Prostate gland (tissue), 2 donors: ENCODE results near the gene VEGFB. TPM values are rescaled to one million over a fixed set of nuclear protein-coding genes. Genes with fewer than 3 reads are reported as not detected.

Source experiments
- DNase-seq: peaks from one replicate; pipeline ENCODE4 v3.0.0-alpha.2; 2019; ENCODE audit warnings: low spot score
- H3K27ac ChIP-seq, 2 donors: fragments of 200-600 bp; sonication (generic); 2 replicates each; pipeline ENCODE4 v1.5.1; 2017 to 2019
- H3K27me3 ChIP-seq: fragments of 200-600 bp; sonication (generic); replicated peaks from 2 replicates; pipeline ENCODE4 v1.5.1; 2019; ENCODE audit not compliant: insufficient read depth
- H3K36me3 ChIP-seq, 2 donors: fragments of 200-600 bp; sonication (generic); 1 replicate in 1 of 2; 2 replicates in 1 of 2; pipeline versions ENCODE4 v1.5.1 to v1.8.1; 2017 to 2019
- H3K4me1 ChIP-seq: fragments of 200-600 bp; sonication (generic); replicated peaks from 2 replicates; pipeline ENCODE4 v1.5.1; 2019
- H3K4me3 ChIP-seq, 2 donors: fragments of 200-600 bp; sonication (generic); 2 replicates each; pipeline ENCODE4 v1.5.1; 2017 to 2019
- H3K9me3 ChIP-seq: fragments of 200-600 bp; sonication (generic); 2 replicates; pipeline ENCODE4 v1.5.1; 2017
- CTCF ChIP-seq, 4 experiments: fragments of 200-600 bp in 2 of 4; fragments of 450-650 bp in 2 of 4; sonication (generic) in 2 of 4; IDR thresholded peaks; 1 replicate in 3 of 4; 2 replicates in 1 of 4; pipeline ENCODE4 v1.5.1; 2016 to 2019; ENCODE audit warnings: antibody characterized with exemption in 4 of 4, mild to moderate bottlenecking in 2 of 4, moderate library complexity in 2 of 4
- POLR2A ChIP-seq: fragments of 450-650 bp; IDR thresholded peaks from one replicate; pipeline ENCODE4 v1.6.1; 2016; ENCODE audit warnings: antibody characterized with exemption, mild to moderate bottlenecking
- POLR2AphosphoS5 ChIP-seq: sonication (generic); formaldehyde crosslinking; IDR thresholded peaks from one replicate; pipeline ENCODE4 v1.6.1; 2017; ENCODE audit warnings: antibody characterized with exemption
- WGBS: methylation state at CpG from one replicate; pipeline ENCODE4 v1.1.5; 2018; 5-methylcytosine and 5-hydroxymethylcytosine counted together
- intact Hi-C: fragments of 100-400 bp; cut with DNase I; formaldehyde crosslinking; loops from one replicate; pipeline ENCODE4 v1.14.2; 2022
- total RNA-seq, 2 donors: library from RNA; depleted of rRNA; stranded (reverse); fragments of >200 nt; gene quantifications; one replicate each; pipeline ENCODE4 v1.1.0, GENCODE V29; 2016

The VEGFB gene
- total RNA-seq, 2 donors from 2014 or later = 50.9 to 91.2 TPM

- H3K4me3 ChIP-seq = peak overlapping the region; percentile 10 to 19
- peaks cover 5 to 8% of the 10 kb centered on the region in 2 donors for H3K36me3 ChIP-seq
- no peaks in the 10 kb centered on the region for H3K4me1 ChIP-seq
- WGBS = 75% methylated on average over 28 of the region's 30 CpGs
- TF ChIP-seq POLR2AphosphoS5 (no peak), CTCF (IDR thresholded peaks at IDR 0.05) (no peak), POLR2A (no peak)
- H3K27me3 ChIP-seq = no peaks in the 10 kb centered on the region
- peak overlapping the region; percentile 43 to 61 for H3K27ac ChIP-seq
- no peak for DNase-seq
- intact Hi-C loops = loop anchor here (5.0 kb wide), 1 partner anchor 95 kb away; the partner anchor contains the start of gene CATSPERZ
- no peaks in the 10 kb centered on the region for H3K9me3 ChIP-seq
Measured at GRCh38 chr11:64207256-64208085, 26.9 kb upstream of the VEGFB start.

GRCh38 chr11:64208086-64208795 is 26.1 kb upstream of the VEGFB start:
- Histone ChIP-seq H3K4me1 (no peaks in the 10 kb centered on the region), H3K27ac (peak overlapping the region; percentile 43 to 61), H3K36me3 (peaks cover 5% of the 10 kb centered on the region in 2 donors), H3K4me3 (no peak overlapping the region), H3K27me3 (no peaks in the 10 kb centered on the region), H3K9me3 (no peaks in the 10 kb centered on the region)
- no peak for DNase-seq
- intact Hi-C loops = loop anchor here (5.0 kb wide), 1 partner anchor 94 kb away; the partner anchor contains the start of gene CATSPERZ
- 87% methylated on average over 23 of the region's 23 CpGs for WGBS
- TF ChIP-seq POLR2AphosphoS5 (no peak), POLR2A (no peak), CTCF (IDR thresholded peaks at IDR 0.05) (no peak)

- TF ChIP-seq POLR2AphosphoS5 (no peak), POLR2A (no peak), CTCF (IDR thresholded peaks at IDR 0.05) (no peak)
- no peaks in the 10 kb centered on the region for H3K4me1 ChIP-seq
- no peak overlapping the region for H3K4me3 ChIP-seq
- no peaks in the 10 kb centered on the region for H3K9me3 ChIP-seq
- no peaks in the 10 kb centered on the region for H3K27me3 ChIP-seq
- H3K36me3 ChIP-seq = peaks cover 0 to 5% of the 10 kb centered on the region in 2 donors
- intact Hi-C loops = loop anchor here (5.0 kb wide), 1 partner anchor 93 kb away; the partner anchor contains the start of gene CATSPERZ
- 81% methylated on average over 18 of the region's 18 CpGs for WGBS
- H3K27ac ChIP-seq = peak overlapping the region in 1 of 2 donors; percentile 43
- no peak for DNase-seq
Measured at GRCh38 chr11:64208796-64209562, 25.4 kb upstream of the VEGFB start.

- DNase-seq = no peak
Measured at GRCh38 chr11:64209563-64209843, 24.9 kb upstream of the VEGFB start.

More at GRCh38 chr11:64209563-64209843, 24.9 kb upstream of the VEGFB start:
- intact Hi-C loops = loop anchor here (5.0 kb wide), 1 partner anchor 93 kb away; the partner anchor contains the start of gene CATSPERZ
- Histone ChIP-seq H3K9me3 (no peaks in the 10 kb centered on the region), H3K4me3 (no peak overlapping the region), H3K4me1 (no peaks in the 10 kb centered on the region), H3K36me3 (peaks cover 0 to 5% of the 10 kb centered on the region in 2 donors), H3K27ac (no peak overlapping the region), H3K27me3 (no peaks in the 10 kb centered on the region)
- WGBS = 86% methylated on average over 8 of the region's 8 CpGs
- TF ChIP-seq POLR2AphosphoS5 (no peak), CTCF (IDR thresholded peaks at IDR 0.05) (no peak), POLR2A (no peak)
